HEK293 (cell line): ENCODE data around the gene CXCL5.

ENCODE experiments used
- CTCF ChIA-PET: fragments of 350-600 bp; formaldehyde crosslinking; extraction: SDS; loops from one replicate; lab custom pipeline; 2021; ENCODE audit warnings: antibody characterized with exemption; lab: Yijun Ruan, JAX
- POLR2A ChIA-PET: fragments of 300-600 bp; formaldehyde crosslinking; extraction: SDS; loops from one replicate; lab custom pipeline; 2020; ENCODE audit warnings: antibody characterized with exemption, inconsistent platforms; lab: Yijun Ruan, JAX
- H3K27ac ChIP-seq: fragments of 200-500 bp; sonication (Bioruptor generic); 2 replicates; pipeline ENCODE4 v1.5.1; 2014; ENCODE audit warnings: low read depth, low read length, control low read depth, inconsistent platforms; ENCODE audit errors: extremely low read depth
- H3K36me3 ChIP-seq, 2 experiments: fragments of 200-500 bp in 1 of 2; sonication (Bioruptor generic) in 1 of 2; 1 replicate in 1 of 2; 2 replicates in 1 of 2; pipeline ENCODE4 v1.5.1; 2014 to 2017; ENCODE audit warnings: inconsistent platforms in 2 of 2, low read length in 2 of 2; ENCODE audit not compliant: control insufficient read depth in 2 of 2, insufficient read depth in 1 of 2
- H3K4me1 ChIP-seq: fragments of 200-500 bp; sonication (Bioruptor generic); 2 replicates; pipeline ENCODE4 v1.5.1; 2014; ENCODE audit warnings: mild to moderate bottlenecking, low read length, inconsistent platforms; ENCODE audit not compliant: control insufficient read depth, insufficient read depth
- H3K4me3 ChIP-seq: 2 replicates; pipeline ENCODE4 v1.5.1; 2011; ENCODE audit warnings: low read depth, mild to moderate bottlenecking, control low read depth, low read length, moderate library complexity
- H3K9me3 ChIP-seq: fragments of 200-500 bp; sonication (Bioruptor generic); 2 replicates; pipeline ENCODE4 v1.5.1; 2014; ENCODE audit warnings: low read depth, low read length, inconsistent platforms; ENCODE audit not compliant: control insufficient read depth, insufficient read depth
- AEBP2 ChIP-seq: fragments of 450-650 bp; formaldehyde crosslinking; IDR thresholded peaks from 2 replicates; pipeline ENCODE4 v1.5.1; 2016; ENCODE audit warnings: missing biosample characterization, missing genetic modification characterization, borderline replicate concordance
- CTCF ChIP-seq: fragments of 450-650 bp; formaldehyde crosslinking; IDR thresholded peaks from 2 replicates; pipeline ENCODE4 v1.5.1; 2016; ENCODE audit warnings: missing biosample characterization, missing genetic modification characterization
- GFI1B ChIP-seq: fragments of 450-650 bp; formaldehyde crosslinking; IDR thresholded peaks from 2 replicates; pipeline ENCODE4 v1.5.1; 2016; ENCODE audit warnings: missing biosample characterization, missing genetic modification characterization
- HOXC10 ChIP-seq: sonication (generic); formaldehyde crosslinking; IDR thresholded peaks from 2 replicates; pipeline ENCODE4 v1.8.1; 2023; ENCODE audit warnings: mild to moderate bottlenecking, missing genetic modification reagents
- RBAK ChIP-seq: fragments of 450-650 bp; formaldehyde crosslinking; IDR thresholded peaks from 2 replicates; pipeline ENCODE4 v1.5.1; 2016; ENCODE audit warnings: missing biosample characterization, missing genetic modification characterization
- ZBTB8A ChIP-seq: fragments of 450-650 bp; formaldehyde crosslinking; IDR thresholded peaks from 2 replicates; pipeline ENCODE4 v1.5.1; 2016; ENCODE audit warnings: missing biosample characterization, missing genetic modification characterization
- ZFP69B ChIP-seq: fragments of 450-650 bp; formaldehyde crosslinking; IDR thresholded peaks from 2 replicates; pipeline ENCODE4 v1.5.1; 2016; ENCODE audit warnings: missing biosample characterization, missing genetic modification characterization
- ZNF112 ChIP-seq: fragments of 450-650 bp; formaldehyde crosslinking; IDR thresholded peaks from 2 replicates; pipeline ENCODE4 v1.5.0; 2017; ENCODE audit warnings: missing biosample characterization, missing genetic modification characterization
- ZNF132 ChIP-seq: fragments of 450-650 bp; formaldehyde crosslinking; IDR thresholded peaks from 2 replicates; pipeline ENCODE4 v1.5.1; 2017; ENCODE audit warnings: missing biosample characterization, missing genetic modification characterization, borderline replicate concordance
- ZNF140 ChIP-seq: fragments of 450-650 bp; formaldehyde crosslinking; IDR thresholded peaks from 2 replicates; pipeline ENCODE4 v1.5.1; 2016; ENCODE audit warnings: missing biosample characterization, missing genetic modification characterization
- ZNF155 ChIP-seq: fragments of 450-650 bp; formaldehyde crosslinking; IDR thresholded peaks from 2 replicates; pipeline ENCODE4 v1.5.1; 2016; ENCODE audit warnings: missing biosample characterization, missing genetic modification characterization
- ZNF157 ChIP-seq: fragments of 450-650 bp; formaldehyde crosslinking; IDR thresholded peaks from 2 replicates; pipeline ENCODE4 v1.5.1; 2016; ENCODE audit warnings: missing biosample characterization, missing genetic modification characterization
- ZNF221 ChIP-seq: fragments of 450-650 bp; formaldehyde crosslinking; IDR thresholded peaks from 2 replicates; pipeline ENCODE4 v1.5.1; 2017; ENCODE audit warnings: missing biosample characterization, missing genetic modification characterization, borderline replicate concordance
- ZNF423 ChIP-seq: fragments of 450-650 bp; formaldehyde crosslinking; IDR thresholded peaks from 2 replicates; pipeline ENCODE4 v1.5.1; 2016; ENCODE audit warnings: missing biosample characterization, missing genetic modification characterization
- ZNF426 ChIP-seq: fragments of 450-650 bp; formaldehyde crosslinking; IDR thresholded peaks from 2 replicates; pipeline ENCODE4 v1.5.1; 2017; ENCODE audit warnings: missing biosample characterization, missing genetic modification characterization, mild to moderate bottlenecking, inconsistent platforms, moderate library complexity
- ZNF555 ChIP-seq: fragments of 450-650 bp; formaldehyde crosslinking; conservative IDR thresholded peaks from 2 replicates; pipeline ENCODE4 v1.5.1; 2017; ENCODE audit warnings: missing biosample characterization, mild to moderate bottlenecking, missing genetic modification characterization, inconsistent platforms
- ZNF621 ChIP-seq: fragments of 450-650 bp; formaldehyde crosslinking; IDR thresholded peaks from 2 replicates; pipeline ENCODE4 v1.5.1; 2017; ENCODE audit warnings: missing biosample characterization, missing genetic modification characterization
- ZNF707 ChIP-seq: fragments of 450-650 bp; formaldehyde crosslinking; IDR thresholded peaks from 2 replicates; pipeline ENCODE4 v1.5.1; 2016; ENCODE audit warnings: missing biosample characterization, missing genetic modification characterization
- ZNF837 ChIP-seq: fragments of 450-650 bp; formaldehyde crosslinking; IDR thresholded peaks from 2 replicates; pipeline ENCODE4 v1.5.1; 2016; ENCODE audit warnings: missing biosample characterization, missing genetic modification characterization
- TF ChIP-seq, protein P1 (sequence below): fragments of 450-650 bp; formaldehyde crosslinking; IDR thresholded peaks from 2 replicates; pipeline ENCODE4 v1.5.1; 2016; ENCODE audit warnings: missing biosample characterization, missing genetic modification characterization, low read depth
- TF ChIP-seq, protein P2 (sequence below): fragments of 450-650 bp; formaldehyde crosslinking; IDR thresholded peaks from 2 replicates; pipeline ENCODE4 v1.5.1; 2017; ENCODE audit warnings: missing biosample characterization, missing genetic modification characterization
- TF ChIP-seq, protein P3 (sequence below): fragments of 450-650 bp; formaldehyde crosslinking; IDR thresholded peaks from 2 replicates; pipeline ENCODE4 v1.5.1; 2016; ENCODE audit warnings: missing biosample characterization, missing genetic modification characterization
- TF ChIP-seq, protein P4 (sequence below): fragments of 450-650 bp; formaldehyde crosslinking; IDR thresholded peaks from 2 replicates; pipeline ENCODE4 v1.5.1; 2016; ENCODE audit warnings: missing biosample characterization, missing genetic modification characterization

Gene CXCL5

DNA sequence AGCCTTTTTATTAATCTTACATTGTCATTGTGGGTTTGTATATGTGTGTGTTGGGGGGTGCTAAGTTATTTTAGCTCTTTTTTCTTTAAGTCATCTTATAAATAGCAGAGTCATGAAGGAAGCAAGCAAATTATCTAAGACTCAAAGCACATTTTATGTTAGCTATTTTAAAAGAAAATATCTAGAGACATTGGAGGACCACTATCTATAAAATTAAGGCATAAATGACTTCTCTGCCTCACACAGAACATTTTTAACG, 6.8 kb downstream of the CXCL5 start:
- ChIA-PET POLR2A (no interaction called here), CTCF (interaction anchor here (0.6 kb wide), 1 partner anchor 13 kb away, joined by 3 read pairs; no protein-coding TSS in a partner anchor)
- Histone ChIP-seq H3K27ac (no peak overlapping the region), H3K4me1 (peaks cover 7% of the 10 kb centered on the region)
- TF ChIP-seq AEBP2 (tag by site-specific recombination) (no peak), ZNF837 (tag by site-specific recombination) (no peak), ZNF555 (tag by site-specific recombination) (no peak), ZNF621 (tag by site-specific recombination) (no peak), RBAK (no peak), ZNF157 (no peak), ZNF221 (tag by site-specific recombination) (no peak), ZNF132 (tag by site-specific recombination) (no peak), ZFP69B (no peak)
- TF ChIP-seq, protein P1, sequence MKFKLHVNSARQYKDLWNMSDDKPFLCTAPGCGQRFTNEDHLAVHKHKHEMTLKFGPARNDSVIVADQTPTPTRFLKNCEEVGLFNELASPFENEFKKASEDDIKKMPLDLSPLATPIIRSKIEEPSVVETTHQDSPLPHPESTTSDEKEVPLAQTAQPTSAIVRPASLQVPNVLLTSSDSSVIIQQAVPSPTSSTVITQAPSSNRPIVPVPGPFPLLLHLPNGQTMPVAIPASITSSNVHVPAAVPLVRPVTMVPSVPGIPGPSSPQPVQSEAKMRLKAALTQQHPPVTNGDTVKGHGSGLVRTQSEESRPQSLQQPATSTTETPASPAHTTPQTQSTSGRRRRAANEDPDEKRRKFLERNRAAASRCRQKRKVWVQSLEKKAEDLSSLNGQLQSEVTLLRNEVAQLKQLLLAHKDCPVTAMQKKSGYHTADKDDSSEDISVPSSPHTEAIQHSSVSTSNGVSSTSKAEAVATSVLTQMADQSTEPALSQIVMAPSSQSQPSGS (tag by site-specific recombination): no peak
- TF ChIP-seq, protein P2, sequence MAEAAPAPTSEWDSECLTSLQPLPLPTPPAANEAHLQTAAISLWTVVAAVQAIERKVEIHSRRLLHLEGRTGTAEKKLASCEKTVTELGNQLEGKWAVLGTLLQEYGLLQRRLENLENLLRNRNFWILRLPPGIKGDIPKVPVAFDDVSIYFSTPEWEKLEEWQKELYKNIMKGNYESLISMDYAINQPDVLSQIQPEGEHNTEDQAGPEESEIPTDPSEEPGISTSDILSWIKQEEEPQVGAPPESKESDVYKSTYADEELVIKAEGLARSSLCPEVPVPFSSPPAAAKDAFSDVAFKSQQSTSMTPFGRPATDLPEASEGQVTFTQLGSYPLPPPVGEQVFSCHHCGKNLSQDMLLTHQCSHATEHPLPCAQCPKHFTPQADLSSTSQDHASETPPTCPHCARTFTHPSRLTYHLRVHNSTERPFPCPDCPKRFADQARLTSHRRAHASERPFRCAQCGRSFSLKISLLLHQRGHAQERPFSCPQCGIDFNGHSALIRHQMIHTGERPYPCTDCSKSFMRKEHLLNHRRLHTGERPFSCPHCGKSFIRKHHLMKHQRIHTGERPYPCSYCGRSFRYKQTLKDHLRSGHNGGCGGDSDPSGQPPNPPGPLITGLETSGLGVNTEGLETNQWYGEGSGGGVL (tag by site-specific recombination): no peak
- TF ChIP-seq, all 188 proteins: peak for 0
- Histone ChIP-seq H3K4me3 (no peak overlapping the region), H3K9me3 (no peaks in the 10 kb centered on the region), H3K36me3 (no peaks in the 10 kb centered on the region)

- TF ChIP-seq ZNF707: peak; percentile 31; the same call in 1 of the 2 replicates
- TF ChIP-seq, protein P3, sequence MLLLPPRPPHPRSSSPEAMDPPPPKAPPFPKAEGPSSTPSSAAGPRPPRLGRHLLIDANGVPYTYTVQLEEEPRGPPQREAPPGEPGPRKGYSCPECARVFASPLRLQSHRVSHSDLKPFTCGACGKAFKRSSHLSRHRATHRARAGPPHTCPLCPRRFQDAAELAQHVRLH (tag by site-specific recombination): no peak
- Histone ChIP-seq H3K4me3 (no peak overlapping the region), H3K36me3 (no peaks in the 10 kb centered on the region), H3K9me3 (no peaks in the 10 kb centered on the region), H3K4me1 (peaks cover 7% of the 10 kb centered on the region), H3K27ac (no peak overlapping the region)
- ChIA-PET CTCF (interaction anchor here (0.6 to 0.7 kb wide), 2 partner anchors 13 to 26 kb away, joined by 3 read pairs; no protein-coding TSS in a partner anchor), POLR2A (no interaction called here)
These were observed 7.3 kb downstream of the CXCL5 start for GRCh38 chr4:73990988-73991741.

- Histone ChIP-seq H3K27ac (no peak overlapping the region), H3K4me1 (peaks cover 7% of the 10 kb centered on the region), H3K36me3 (no peaks in the 10 kb centered on the region), H3K4me3 (no peak overlapping the region), H3K9me3 (no peaks in the 10 kb centered on the region)
- ChIA-PET POLR2A (no interaction called here), CTCF (interaction anchor here (0.7 to 1.0 kb wide), 2 partner anchors 109 to 158 kb away, joined by 3 to 4 read pairs; partner anchors contain the start of gene CXCL2)
- TF ChIP-seq GFI1B (no peak), ZNF140 (no peak), ZNF155 (tag by site-specific recombination) (no peak), CTCF (tag by site-specific recombination) (no peak), ZNF423 (tag by site-specific recombination) (no peak), ZNF426 (no peak), HOXC10 (no peak), ZNF112 (tag by site-specific recombination) (no peak), ZBTB8A (tag by site-specific recombination) (no peak)
- TF ChIP-seq, protein P4, sequence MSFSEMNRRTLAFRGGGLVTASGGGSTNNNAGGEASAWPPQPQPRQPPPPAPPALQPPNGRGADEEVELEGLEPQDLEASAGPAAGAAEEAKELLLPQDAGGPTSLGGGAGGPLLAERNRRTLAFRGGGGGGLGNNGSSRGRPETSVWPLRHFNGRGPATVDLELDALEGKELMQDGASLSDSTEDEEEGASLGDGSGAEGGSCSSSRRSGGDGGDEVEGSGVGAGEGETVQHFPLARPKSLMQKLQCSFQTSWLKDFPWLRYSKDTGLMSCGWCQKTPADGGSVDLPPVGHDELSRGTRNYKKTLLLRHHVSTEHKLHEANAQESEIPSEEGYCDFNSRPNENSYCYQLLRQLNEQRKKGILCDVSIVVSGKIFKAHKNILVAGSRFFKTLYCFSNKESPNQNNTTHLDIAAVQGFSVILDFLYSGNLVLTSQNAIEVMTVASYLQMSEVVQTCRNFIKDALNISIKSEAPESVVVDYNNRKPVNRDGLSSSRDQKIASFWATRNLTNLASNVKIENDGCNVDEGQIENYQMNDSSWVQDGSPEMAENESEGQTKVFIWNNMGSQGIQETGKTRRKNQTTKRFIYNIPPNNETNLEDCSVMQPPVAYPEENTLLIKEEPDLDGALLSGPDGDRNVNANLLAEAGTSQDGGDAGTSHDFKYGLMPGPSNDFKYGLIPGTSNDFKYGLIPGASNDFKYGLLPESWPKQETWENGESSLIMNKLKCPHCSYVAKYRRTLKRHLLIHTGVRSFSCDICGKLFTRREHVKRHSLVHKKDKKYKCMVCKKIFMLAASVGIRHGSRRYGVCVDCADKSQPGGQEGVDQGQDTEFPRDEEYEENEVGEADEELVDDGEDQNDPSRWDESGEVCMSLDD (tag by site-specific recombination): no peak
These were observed 8.5 kb downstream of the CXCL5 start for GRCh38 chr4:73989928-73990327.
